Measurements from ENCODE around the gene TPM1.

DNA sequence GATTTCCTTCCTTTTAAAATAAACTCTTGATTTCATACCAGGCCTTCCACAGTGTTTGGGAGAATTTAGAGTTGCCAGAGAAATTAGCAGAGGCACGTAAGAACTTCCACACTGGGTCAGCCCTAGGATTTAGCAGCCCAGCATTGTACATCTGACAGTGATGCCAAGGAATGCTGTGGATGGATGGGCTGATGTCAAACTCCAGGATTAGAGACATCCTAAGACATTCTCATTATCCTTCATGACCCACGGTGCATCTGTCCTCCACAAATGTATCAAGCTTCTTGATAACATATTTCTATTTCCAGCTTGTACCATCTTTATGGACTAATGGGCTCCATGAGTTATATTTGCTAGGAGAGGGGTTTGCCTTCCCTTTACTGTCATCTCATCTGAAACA is 8.0 kb upstream of the TPM1 start:
- TF ChIP-seq KAT7 (CRISPR knock-in tag; IDR thresholded peaks at IDR 0.05; ENCODE audit: borderline replicate concordance): no peak
- TF ChIP-seq, protein P1, sequence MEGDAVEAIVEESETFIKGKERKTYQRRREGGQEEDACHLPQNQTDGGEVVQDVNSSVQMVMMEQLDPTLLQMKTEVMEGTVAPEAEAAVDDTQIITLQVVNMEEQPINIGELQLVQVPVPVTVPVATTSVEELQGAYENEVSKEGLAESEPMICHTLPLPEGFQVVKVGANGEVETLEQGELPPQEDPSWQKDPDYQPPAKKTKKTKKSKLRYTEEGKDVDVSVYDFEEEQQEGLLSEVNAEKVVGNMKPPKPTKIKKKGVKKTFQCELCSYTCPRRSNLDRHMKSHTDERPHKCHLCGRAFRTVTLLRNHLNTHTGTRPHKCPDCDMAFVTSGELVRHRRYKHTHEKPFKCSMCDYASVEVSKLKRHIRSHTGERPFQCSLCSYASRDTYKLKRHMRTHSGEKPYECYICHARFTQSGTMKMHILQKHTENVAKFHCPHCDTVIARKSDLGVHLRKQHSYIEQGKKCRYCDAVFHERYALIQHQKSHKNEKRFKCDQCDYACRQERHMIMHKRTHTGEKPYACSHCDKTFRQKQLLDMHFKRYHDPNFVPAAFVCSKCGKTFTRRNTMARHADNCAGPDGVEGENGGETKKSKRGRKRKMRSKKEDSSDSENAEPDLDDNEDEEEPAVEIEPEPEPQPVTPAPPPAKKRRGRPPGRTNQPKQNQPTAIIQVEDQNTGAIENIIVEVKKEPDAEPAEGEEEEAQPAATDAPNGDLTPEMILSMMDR (IDR thresholded peaks at IDR 0.05): no peak
- no peak for TF ChIP-seq ATF1 (CRISPR knock-in tag; IDR thresholded peaks at IDR 0.05)
